ENCODE measurements around the gene CRELD2.

DNA sequence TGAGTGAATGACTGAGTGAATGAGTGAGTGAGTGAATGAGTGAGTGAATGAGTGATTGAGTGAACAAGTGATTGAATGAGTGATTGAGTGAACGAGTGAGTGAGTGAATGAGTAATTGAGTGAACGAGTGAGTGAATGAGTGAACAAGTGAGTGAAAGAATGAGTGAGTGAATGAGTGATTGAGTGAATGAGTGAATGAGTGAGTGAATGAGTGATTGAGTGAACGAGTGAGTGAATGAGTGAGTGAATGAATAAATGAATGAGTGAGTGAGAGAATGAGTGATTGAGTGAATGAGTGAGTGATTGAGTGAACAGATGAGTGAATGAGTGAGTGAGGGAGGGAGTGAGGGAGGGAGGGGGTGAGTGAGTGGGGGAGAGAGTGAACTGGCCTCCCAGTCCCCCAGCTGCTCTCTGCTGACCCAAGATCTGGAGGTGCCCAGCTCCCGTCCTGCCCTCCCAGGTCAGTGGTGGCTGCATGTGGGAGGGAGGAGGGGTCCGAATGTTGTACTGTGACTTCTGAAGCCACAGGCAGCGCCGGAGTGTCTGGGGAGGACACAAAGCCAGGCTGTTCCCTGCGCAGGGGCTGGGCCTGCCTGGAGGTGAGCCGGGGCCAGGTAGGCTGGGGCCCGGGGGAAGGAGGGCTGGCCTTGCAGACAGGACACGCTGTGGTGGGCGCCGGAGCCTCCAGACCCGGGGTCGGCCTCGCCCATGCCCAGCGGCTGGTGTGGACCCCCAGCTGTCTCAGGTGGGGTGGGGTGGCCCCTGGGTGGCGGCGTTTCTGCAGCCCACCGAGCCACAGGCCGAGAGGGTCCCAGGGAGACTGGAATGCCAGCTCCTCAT lies 24.4 kb downstream of the CRELD2 start:
- TF ChIP-seq CTCF (IDR thresholded peaks at IDR 0.05; ENCODE audit: low read length), result no peak
- TF ChIP-seq EZH2 (IDR thresholded peaks at IDR 0.05; ENCODE audit: borderline replicate concordance, low read length), result no peak

Data from OCI-LY1 (cell line).